Ecto neural progenitor cell (in vitro differentiated cells): ENCODE data around the gene GXYLT2.
"Not testable (repeated sequence)": the region's sequence is repeated elsewhere in the genome, so short reads cannot be mapped to it uniquely, and the experiment has no call there.

Source experiments
- DNase-seq: peaks from one replicate; pipeline ENCODE4 v3.0.0-alpha.2; 2018; ENCODE audit warnings: low spot score

Gene GXYLT2

GRCh38 chr3:72892870-72893269 lies 5.0 kb downstream of the GXYLT2 start:
- peak; percentile 60 for DNase-seq

DNA sequence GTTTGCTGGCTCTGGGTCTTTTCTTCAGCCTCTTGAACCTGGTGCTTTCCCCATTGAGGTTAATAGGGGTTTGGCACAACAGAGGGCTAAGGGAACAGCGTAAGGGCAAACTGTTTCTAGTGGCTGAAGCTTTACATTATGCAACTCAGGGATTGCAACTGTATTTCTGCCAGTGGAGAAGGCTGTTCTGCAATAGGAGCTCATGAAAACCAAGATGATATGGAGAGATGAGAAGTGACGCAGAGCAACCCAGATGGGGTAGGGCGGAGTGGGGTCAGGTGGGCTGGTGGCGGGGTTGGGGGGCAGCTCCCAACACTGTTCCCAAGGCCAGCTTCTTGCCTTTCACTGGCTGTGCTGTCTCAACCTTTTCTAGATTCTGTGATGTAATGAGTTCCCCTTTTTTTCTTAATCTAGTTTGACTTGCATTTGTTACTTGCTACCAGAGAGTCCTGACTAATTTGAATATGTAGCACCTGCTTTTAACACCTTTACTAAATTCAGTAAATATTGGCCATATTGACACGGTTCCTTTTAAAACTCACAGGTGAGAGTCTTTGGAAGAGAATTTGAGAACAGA lies 7.2 kb downstream of the GXYLT2 start:
- no peak for DNase-seq

DNA sequence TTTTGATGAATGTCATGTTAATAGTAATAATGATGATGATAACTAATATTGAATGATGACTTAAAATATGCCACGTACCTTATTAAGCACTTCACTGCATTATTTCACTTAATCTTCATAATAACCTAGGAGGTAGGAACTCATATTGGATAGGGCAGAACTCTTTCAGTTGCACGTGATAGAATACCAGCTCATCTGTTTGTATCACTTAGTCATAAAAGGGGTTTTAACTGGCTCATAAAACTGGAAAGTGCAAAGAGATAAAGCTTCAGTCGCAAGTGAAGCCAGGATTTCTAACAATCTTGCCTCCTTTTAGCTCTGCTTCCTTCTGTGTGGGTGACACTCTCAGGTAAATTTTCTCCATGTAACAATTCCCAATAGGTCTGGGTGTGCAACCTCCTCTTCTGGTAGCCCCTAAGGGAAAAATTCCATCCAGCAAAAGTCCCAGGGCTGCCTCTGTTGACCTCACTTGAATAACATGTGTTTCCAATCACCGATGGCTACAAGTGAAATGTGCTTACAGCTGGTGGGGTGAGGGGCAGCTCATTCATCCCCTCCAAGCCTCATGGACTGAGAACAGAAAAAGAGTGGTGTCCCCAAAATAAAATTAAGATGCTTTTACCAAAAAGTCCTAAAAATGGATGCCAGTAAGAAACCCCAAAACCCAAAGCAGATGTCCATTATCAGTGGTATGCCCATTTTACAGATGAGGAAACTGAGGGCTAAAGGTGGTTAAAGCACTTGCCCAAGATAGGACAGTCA lies 9.3 kb downstream of the GXYLT2 start:
- no peak for DNase-seq

DNA sequence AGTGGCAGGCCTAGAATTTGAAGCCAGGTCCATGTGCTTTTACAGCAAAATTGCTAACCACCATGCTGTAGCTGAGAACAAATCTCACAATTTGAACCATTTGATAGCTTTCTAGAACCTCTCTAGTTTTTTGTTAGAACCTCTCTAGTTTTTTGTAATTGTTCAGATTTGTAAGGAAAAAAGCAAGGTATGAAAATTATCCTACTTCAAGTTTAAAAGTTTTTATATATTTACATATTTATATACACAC lies 9.8 kb downstream of the GXYLT2 start:
- DNase-seq = no peak

DNA sequence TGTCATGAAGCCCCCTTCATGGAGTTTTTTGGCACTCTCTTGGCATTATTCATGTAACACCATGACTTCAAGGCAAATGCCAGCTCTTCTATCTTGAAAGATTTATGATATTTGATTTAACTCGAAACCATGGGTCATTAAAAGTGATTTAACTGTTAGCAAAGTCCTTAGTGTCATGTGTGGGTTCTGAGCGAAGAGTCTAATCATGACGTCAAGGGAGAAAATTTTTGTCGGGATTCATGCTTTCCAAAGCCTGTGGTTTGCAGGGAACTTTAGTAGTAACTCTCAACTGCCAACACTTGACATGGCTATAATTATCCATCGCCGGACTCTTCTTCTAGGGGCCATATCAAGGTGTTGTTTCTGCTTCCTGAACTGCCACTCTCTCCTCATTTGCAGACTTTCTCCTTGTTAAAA lies 11.5 kb downstream of the GXYLT2 start:
- DNase-seq = no peak

DNA sequence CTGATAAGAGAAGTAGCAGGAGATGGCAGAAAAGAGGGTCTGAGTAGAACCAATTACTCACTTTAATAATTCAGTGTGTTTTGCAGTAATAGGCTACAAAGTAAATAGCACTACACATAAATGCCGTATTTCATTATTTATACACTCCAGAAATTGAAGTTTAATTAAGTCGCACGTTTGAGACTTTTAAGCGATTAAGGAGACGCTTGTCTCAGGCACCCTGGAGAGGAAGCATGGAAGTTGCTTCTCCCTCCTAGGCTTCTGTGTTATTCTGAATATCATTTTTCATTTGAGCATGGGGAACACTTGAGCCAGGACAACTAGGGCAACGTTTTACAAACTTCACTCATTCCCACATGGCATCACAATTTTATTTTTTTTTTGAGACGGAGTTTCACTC lies 12.2 kb downstream of the GXYLT2 start:
- no peak for DNase-seq

- DNase-seq = no peak
These were observed 14.0 kb downstream of the GXYLT2 start for GRCh38 chr3:72901840-72902239.

GRCh38 chr3:72903004-72903403 lies 15.2 kb downstream of the GXYLT2 start:
- DNase-seq = no peak

DNA sequence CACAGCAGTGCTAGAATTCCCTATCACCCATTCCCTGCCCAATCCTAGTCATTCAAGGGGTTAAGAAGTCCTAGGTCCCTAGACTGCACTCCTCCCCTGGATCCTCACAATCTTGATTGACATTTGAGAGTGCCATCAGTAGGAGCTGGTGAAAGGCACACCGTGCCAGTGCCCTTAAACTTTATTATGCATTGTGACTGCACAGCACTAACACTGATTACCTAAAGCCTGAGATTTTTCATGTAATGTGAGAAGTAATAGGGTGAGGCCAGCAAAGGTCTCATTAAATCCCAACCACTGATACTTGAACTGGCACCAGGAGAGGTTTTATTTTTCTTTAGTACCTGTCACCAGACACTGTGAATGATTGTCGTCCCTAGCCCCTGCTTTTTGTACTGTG lies 16.3 kb downstream of the GXYLT2 start:
- no peak for DNase-seq

DNA sequence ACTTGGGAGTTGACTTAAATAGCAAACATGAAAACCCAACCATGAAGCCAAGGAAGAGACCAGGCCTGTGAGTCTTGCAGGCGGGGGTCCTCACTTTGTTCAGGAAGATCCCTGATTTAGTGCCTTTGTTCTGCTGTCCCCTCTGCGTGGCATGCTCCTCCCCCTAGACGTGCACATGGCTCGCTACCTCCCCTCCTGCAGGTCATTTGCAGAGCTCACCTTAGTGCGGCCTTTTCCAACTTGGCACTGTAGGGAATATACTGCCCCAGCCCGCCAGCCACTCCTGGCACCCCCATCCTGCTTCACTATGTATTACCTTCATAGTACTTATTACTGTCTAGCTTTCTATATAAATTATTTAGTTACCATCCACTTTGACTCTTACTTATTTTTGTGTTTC lies 18.3 kb downstream of the GXYLT2 start:
- DNase-seq = no peak

- no peak for DNase-seq
These were observed 19.4 kb downstream of the GXYLT2 start for GRCh38 chr3:72907131-72907711.

DNA sequence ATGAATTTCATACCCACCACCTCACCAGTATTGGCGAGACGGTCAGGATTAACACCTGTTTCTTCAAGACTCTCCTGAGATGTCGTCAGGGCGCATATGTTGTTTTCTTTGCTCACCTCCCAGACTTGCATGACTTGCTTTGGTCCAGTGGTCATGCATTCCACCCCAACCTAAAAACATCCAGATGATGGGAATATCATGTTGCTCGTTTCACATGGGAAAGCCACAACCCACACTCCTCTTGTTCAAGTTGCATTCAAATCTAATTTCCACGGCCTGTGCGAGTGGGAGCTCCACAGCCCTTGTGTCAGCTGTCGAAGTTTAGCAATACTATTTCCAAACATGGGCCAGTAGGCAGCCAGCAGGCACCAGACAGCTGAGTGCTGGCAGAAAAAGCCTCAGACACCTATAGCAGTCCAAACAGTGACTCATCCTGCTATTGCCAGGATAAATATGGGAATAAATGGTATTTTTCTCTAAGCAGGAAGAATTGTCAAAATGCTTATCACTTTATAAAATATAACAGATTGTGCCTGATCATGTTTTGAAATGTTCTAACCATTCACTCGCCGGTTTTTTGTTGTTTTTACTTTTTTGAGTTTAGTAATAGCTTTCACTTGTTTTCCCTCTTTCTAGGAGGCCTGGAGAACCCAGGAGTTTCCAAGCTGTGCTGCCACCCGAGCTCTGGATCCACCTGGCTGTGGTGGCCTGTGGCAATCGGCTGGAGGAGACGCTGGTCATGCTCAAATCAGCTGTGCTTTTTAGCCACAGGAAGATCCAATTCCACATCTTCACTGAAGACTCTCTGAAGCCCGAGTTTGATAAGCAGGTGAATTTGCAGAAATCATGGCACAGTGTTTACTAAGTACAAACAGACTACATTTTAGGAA lies 20.1 kb downstream of the GXYLT2 start:
- DNase-seq = no peak

DNA sequence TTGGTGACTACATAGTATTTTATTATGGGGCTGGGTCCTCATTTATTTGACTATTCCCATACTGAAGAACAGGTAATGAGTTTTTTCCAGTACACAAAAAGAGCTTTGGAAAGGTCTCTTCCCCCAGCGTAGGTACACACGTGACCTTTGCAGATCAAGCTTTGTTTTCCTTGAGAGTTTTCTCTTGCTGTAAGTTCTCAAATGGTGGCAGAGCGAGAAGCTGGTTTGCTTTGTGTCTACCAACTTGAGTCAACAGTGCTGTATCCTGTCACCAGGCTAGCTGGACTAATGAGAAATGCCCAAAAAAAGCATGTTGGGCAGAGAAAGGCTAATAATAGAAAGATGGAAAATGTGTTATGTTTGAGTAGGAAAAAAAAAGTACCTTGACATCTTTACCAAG lies 21.7 kb downstream of the GXYLT2 start:
- DNase-seq = no peak

- DNase-seq = no peak
These were observed 24.7 kb downstream of the GXYLT2 start for GRCh38 chr3:72912532-72912931.

DNA sequence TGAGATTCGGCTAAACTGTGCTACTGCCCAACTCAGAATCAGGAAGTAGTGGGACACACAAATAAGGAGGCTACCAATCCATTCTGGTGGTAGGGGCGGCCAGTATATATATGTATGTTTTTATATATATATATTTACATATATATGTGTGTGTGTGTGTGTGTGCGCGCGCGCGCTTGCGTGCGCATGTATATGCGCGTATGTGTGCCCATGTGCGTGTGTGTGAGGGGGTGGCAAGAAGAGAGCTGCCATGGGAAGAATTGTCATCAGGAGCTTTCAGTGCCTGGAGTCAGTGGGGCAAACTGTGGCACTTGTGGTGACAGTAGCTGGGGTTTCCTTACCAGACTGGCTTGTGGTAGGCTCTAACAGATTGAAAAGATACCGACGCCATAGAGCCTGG lies 26.5 kb downstream of the GXYLT2 start:
- no peak for DNase-seq

- DNase-seq = no peak
These were observed 28.4 kb downstream of the GXYLT2 start for GRCh38 chr3:72916250-72916649.

- DNase-seq = no peak
These were observed 31.7 kb downstream of the GXYLT2 start for GRCh38 chr3:72919520-72919919.

GRCh38 chr3:72924055-72924454 lies 36.2 kb downstream of the GXYLT2 start:
- DNase-seq = no peak

- DNase-seq = not testable (repeated sequence)
These were observed 41.2 kb downstream of the GXYLT2 start for GRCh38 chr3:72928781-72929735.

DNA sequence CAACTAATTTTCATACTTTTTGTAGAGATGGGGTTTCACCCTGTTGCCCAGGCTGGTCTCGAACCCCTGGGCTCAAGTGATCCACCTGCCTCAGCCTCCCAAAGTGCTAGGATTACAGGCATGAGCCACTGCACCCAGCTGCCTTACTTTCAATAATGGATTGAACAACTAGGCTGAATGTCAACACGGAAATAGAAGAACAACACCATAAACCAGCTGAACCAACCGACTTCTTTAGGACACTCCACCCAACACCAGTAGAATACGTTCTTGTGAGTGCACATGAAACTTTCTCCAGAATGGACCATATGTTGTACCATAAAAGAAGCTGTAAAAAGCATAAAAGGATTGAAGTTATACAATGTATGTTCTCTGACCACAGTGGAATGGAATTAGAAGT lies 42.9 kb downstream of the GXYLT2 start:
- no peak for DNase-seq

DNA sequence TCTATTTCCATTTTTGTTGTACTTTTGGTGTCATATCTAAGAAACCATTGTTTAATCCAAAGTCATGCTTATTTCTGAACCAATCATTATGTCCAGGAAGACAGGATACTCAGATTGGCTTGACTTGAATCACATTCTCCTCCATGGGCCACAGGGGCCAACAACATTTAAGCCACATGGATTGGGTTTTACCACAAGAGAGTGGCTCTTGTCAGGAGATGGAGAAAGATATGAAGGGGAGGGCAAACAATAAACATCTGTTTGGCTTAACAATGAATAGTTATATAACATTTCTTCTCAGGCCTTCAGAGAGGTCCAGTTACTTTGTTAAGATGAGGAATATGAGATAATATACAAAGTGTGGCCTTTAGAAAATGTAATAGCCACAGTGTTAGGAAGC lies 44.6 kb downstream of the GXYLT2 start:
- DNase-seq = no peak
